H1 (cell line): ENCODE data around the gene SKIC8. TPM values are rescaled to one million over a fixed set of nuclear protein-coding genes. Genes with fewer than 3 reads are reported as not detected.

ENCODE experiments used
- CTCF ChIA-PET: fragments of 300-600 bp; sonication (Branson Sonifier 250); formaldehyde crosslinking; loops from one replicate; lab custom pipeline; 2021; ENCODE audit not compliant: partially characterized antibody; lab: Charles Lee
- POLR2A ChIA-PET: fragments of 300-600 bp; sonication (Branson Sonifier 250); formaldehyde crosslinking; loops from one replicate; lab custom pipeline; 2021; ENCODE audit warnings: inconsistent platforms; ENCODE audit not compliant: partially characterized antibody; lab: Charles Lee
- DNase-seq, 2 experiments: peaks; one replicate each; pipeline versions ENCODE4 v3.0.0 to v3.0.0-alpha.2; 2010 to 2022; ENCODE audit warnings: low spot score in 2 of 2, low read depth in 1 of 2, mixed read lengths in 1 of 2
- FAIRE-seq: peaks from 2 replicates; lab custom pipeline; 2011; peaks lifted over from hg19 to GRCh38; lab: Jason Lieb, UNC
- H2AFZ ChIP-seq: 2 replicates; pipeline ENCODE4 v1.8.1; 2012; ENCODE audit warnings: low read length, inconsistent platforms
- H2AK5ac ChIP-seq: 2 replicates; pipeline ENCODE4 v1.6.1; 2013; ENCODE audit warnings: low read depth, low read length
- H2BK120ac ChIP-seq: replicated peaks from 2 replicates; pipeline ENCODE3; 2013; ENCODE audit warnings: low read depth, low read length, inconsistent platforms
- H2BK12ac ChIP-seq: 2 replicates; pipeline ENCODE4 v1.6.1; 2013; ENCODE audit warnings: low read depth, low read length
- H2BK15ac ChIP-seq: 2 replicates; pipeline ENCODE4 v1.6.1; 2013; ENCODE audit warnings: low read length
- H2BK20ac ChIP-seq: 2 replicates; pipeline ENCODE4 v1.6.1; 2013; ENCODE audit warnings: low read length
- H2BK5ac ChIP-seq: 2 replicates; pipeline ENCODE4 v1.6.1; 2013; ENCODE audit warnings: low read depth, low read length
- H3K14ac ChIP-seq: 2 replicates; pipeline ENCODE4 v1.6.1; 2013; ENCODE audit warnings: inconsistent platforms; ENCODE audit not compliant: insufficient read length
- H3K18ac ChIP-seq: 2 replicates; pipeline ENCODE4 v1.6.1; 2013; ENCODE audit warnings: low read length; ENCODE audit errors: extremely low read depth
- H3K23ac ChIP-seq: 2 replicates; pipeline ENCODE4 v1.6.1; 2013; ENCODE audit warnings: inconsistent platforms; ENCODE audit not compliant: insufficient read length
- H3K23me2 ChIP-seq: 2 replicates; pipeline ENCODE4 v1.6.1; 2013; ENCODE audit warnings: low read depth, low read length
- H3K27ac ChIP-seq: 2 replicates; pipeline ENCODE4 v1.6.1; 2011; ENCODE audit warnings: low read depth, low read length, inconsistent platforms
- H3K27me3 ChIP-seq, 4 experiments: replicated peaks in 1 of 4; 1 replicate in 1 of 4; 2 replicates in 3 of 4; pipeline versions ENCODE4 v1.6.1 to v1.8.1; 2011 to 2013; ENCODE audit warnings: low read length in 3 of 4, mild to moderate bottlenecking in 3 of 4, inconsistent platforms in 2 of 4, mixed read lengths in 2 of 4, moderate library complexity in 1 of 4; ENCODE audit not compliant: control insufficient read depth in 3 of 4, insufficient read depth in 3 of 4; ENCODE audit errors: extremely low read depth in 1 of 4
- H3K36me3 ChIP-seq, 4 experiments: 2 replicates each; pipeline versions ENCODE4 v1.6.1 to v1.8.1; 2011 to 2013; ENCODE audit warnings: mild to moderate bottlenecking in 4 of 4, low read length in 3 of 4, moderate library complexity in 2 of 4, control low read depth in 1 of 4, inconsistent platforms in 1 of 4; ENCODE audit not compliant: insufficient read depth in 4 of 4, control insufficient read depth in 2 of 4
- H3K4ac ChIP-seq: replicated peaks from 2 replicates; pipeline ENCODE3; 2013; ENCODE audit warnings: low read length, low read depth, mixed read lengths, inconsistent platforms; ENCODE audit not compliant: insufficient read length
- H3K4me1 ChIP-seq, 4 experiments: replicated peaks in 1 of 4; 1 replicate in 1 of 4; 2 replicates in 3 of 4; pipeline versions ENCODE4 v1.6.1 to v1.8.1; 2011 to 2013; ENCODE audit warnings: low read length in 3 of 4, inconsistent platforms in 2 of 4, mixed read lengths in 1 of 4; ENCODE audit not compliant: insufficient read depth in 4 of 4, control insufficient read depth in 3 of 4
- H3K4me2 ChIP-seq, 2 experiments: 2 replicates each; pipeline versions ENCODE4 v1.6.1 to v1.8.1; 2011 to 2013; ENCODE audit warnings: low read depth in 2 of 2, low read length in 2 of 2, control low read depth in 1 of 2, inconsistent platforms in 1 of 2, mild to moderate bottlenecking in 1 of 2; ENCODE audit not compliant: insufficient read depth in 1 of 2
- H3K4me3 ChIP-seq, 4 experiments: fragments of 200-600, 300-600 bp in 1 of 4; sonication (generic), shearing (Covaris generic), sonication (Bioruptor Twin) in 1 of 4; 2 replicates each; pipeline versions ENCODE4 v1.5.1 to v1.8.1; 2011 to 2016; ENCODE audit warnings: low read length in 4 of 4, low read depth in 3 of 4, control low read depth in 2 of 4, inconsistent platforms in 2 of 4, mild to moderate bottlenecking in 2 of 4, mixed read lengths in 1 of 4, moderate library complexity in 1 of 4; ENCODE audit not compliant: insufficient read depth in 2 of 4; ENCODE audit errors: extremely low read depth in 1 of 4
- H3K56ac ChIP-seq: replicated peaks from 2 replicates; pipeline ENCODE3; 2013; ENCODE audit warnings: low read depth, mild to moderate bottlenecking, mixed read lengths, low read length, inconsistent platforms; ENCODE audit not compliant: insufficient read length
- H3K79me1 ChIP-seq: 2 replicates; pipeline ENCODE4 v1.6.1; 2013; ENCODE audit warnings: low read depth, low read length, control low read depth
- H3K79me2 ChIP-seq, 2 experiments: 2 replicates each; pipeline versions ENCODE4 v1.6.1 to v1.8.1; 2012 to 2013; ENCODE audit warnings: low read length in 2 of 2, mild to moderate bottlenecking in 2 of 2, inconsistent platforms in 1 of 2; ENCODE audit not compliant: insufficient read depth in 2 of 2, control insufficient read depth in 1 of 2
- H3K9ac ChIP-seq, 4 experiments: replicated peaks in 1 of 4; 1 replicate in 1 of 4; 2 replicates in 3 of 4; pipeline versions ENCODE4 v1.6.1 to v1.8.1; 2011 to 2013; ENCODE audit warnings: low read depth in 3 of 4, low read length in 3 of 4, control low read depth in 2 of 4, mild to moderate bottlenecking in 2 of 4, moderate library complexity in 2 of 4, inconsistent platforms in 1 of 4; ENCODE audit errors: extremely low read depth in 1 of 4
- H3K9me3 ChIP-seq, 2 experiments: 2 replicates each; pipeline versions ENCODE4 v1.6.1 to v1.8.1; 2012 to 2013; ENCODE audit warnings: mild to moderate bottlenecking in 2 of 2, moderate library complexity in 2 of 2, control low read depth in 1 of 2, inconsistent platforms in 1 of 2, low read depth in 1 of 2, low read length in 1 of 2, mixed read lengths in 1 of 2; ENCODE audit not compliant: insufficient read depth in 2 of 2
- H4K20me1 ChIP-seq, 2 experiments: replicated peaks in 1 of 2; 2 replicates each; pipeline versions ENCODE3 to v1.8.1; 2011 to 2013; ENCODE audit warnings: inconsistent platforms in 2 of 2, low read length in 2 of 2, mild to moderate bottlenecking in 1 of 2; ENCODE audit not compliant: insufficient read depth in 2 of 2, control insufficient read depth in 1 of 2
- H4K5ac ChIP-seq: 2 replicates; pipeline ENCODE4 v1.6.1; 2013; ENCODE audit warnings: low read length, low read depth, mixed read lengths, inconsistent platforms; ENCODE audit not compliant: insufficient read length
- H4K8ac ChIP-seq: 2 replicates; pipeline ENCODE4 v1.8.0; 2013; ENCODE audit warnings: mild to moderate bottlenecking, moderate library complexity, low read length, inconsistent platforms; ENCODE audit not compliant: insufficient read depth; ENCODE audit errors: extremely low read depth
- H4K91ac ChIP-seq: replicated peaks from 2 replicates; pipeline ENCODE3; 2013; ENCODE audit warnings: low read length, mixed read lengths, inconsistent platforms; ENCODE audit not compliant: insufficient read length
- EZH2 ChIP-seq: fragments of 200-600 bp; sonication (generic); IDR thresholded peaks from 2 replicates; pipeline ENCODE4 v1.7.1; 2012; ENCODE audit warnings: low read depth, mild to moderate bottlenecking, moderate library complexity, low read length, inconsistent platforms; ENCODE audit not compliant: severe bottlenecking
- JUN ChIP-seq: IDR thresholded peaks from 2 replicates; pipeline ENCODE4 v1.6.1; 2011; ENCODE audit warnings: low read depth, mild to moderate bottlenecking, improper control_type of control experiment, low read length
- MAFK ChIP-seq: IDR thresholded peaks from 2 replicates; pipeline ENCODE4 v1.6.1; 2012; ENCODE audit warnings: low read depth, mild to moderate bottlenecking, improper control_type of control experiment, low read length
- POLR2A ChIP-seq, 2 experiments: IDR thresholded peaks; 1 replicate in 1 of 2; 2 replicates in 1 of 2; pipeline ENCODE4 v1.6.1; 2011; ENCODE audit warnings: low read depth in 2 of 2, low read length in 2 of 2, mild to moderate bottlenecking in 2 of 2; ENCODE audit errors: control extremely low read depth in 1 of 2
- RNF2 ChIP-seq: fragments of 200-900, 300-1000 bp; sonication (generic); IDR thresholded peaks from 2 replicates; pipeline ENCODE4 v1.7.1; 2016; ENCODE audit warnings: borderline replicate concordance, low read depth, mild to moderate bottlenecking, antibody characterized with exemption, low read length; ENCODE audit not compliant: poor library complexity, severe bottlenecking; ENCODE audit errors: missing control alignments
- SAP30 ChIP-seq: fragments of 300-600 bp; sonication (generic); IDR thresholded peaks from 2 replicates; pipeline ENCODE4 v1.7.1; 2012; ENCODE audit warnings: low read length, moderate library complexity, mild to moderate bottlenecking, inconsistent platforms; ENCODE audit not compliant: insufficient read depth, insufficient replicate concordance
- SUZ12 ChIP-seq: fragments of 200-600 bp; sonication (generic); IDR thresholded peaks from 2 replicates; pipeline ENCODE4 v1.6.1; 2012; ENCODE audit warnings: mild to moderate bottlenecking, inconsistent platforms, low read length, moderate library complexity, mixed read lengths
- TAF1 ChIP-seq: IDR thresholded peaks from 2 replicates; pipeline ENCODE4 v1.6.1; 2011; ENCODE audit warnings: mild to moderate bottlenecking, low read depth, low read length
- TAF7 ChIP-seq: optimal IDR thresholded peaks from 2 replicates; pipeline ENCODE3; 2011; ENCODE audit warnings: low read depth, mild to moderate bottlenecking, inconsistent platforms, low read length, moderate library complexity, borderline replicate concordance
- WGBS, 2 experiments: shearing (Covaris generic) in 1 of 2; methylation state at CpG; one replicate each; pipeline versions ENCODE4 v1.1.6 to v1.1.7; 2013 to 2015; ENCODE audit warnings: low lambda C conversion rate in 2 of 2, mixed read lengths in 2 of 2, inconsistent platforms in 1 of 2, low coverage in 1 of 2, missing lambda C conversion rate in 1 of 2; ENCODE audit not compliant: insufficient replicate concordance in 2 of 2, insufficient coverage in 1 of 2, insufficient read length in 1 of 2; ENCODE audit errors: extremely low coverage in 1 of 2, missing lambda C conversion rate in 1 of 2; 5-methylcytosine and 5-hydroxymethylcytosine counted together
- polyA plus RNA-seq, 7 experiments: library from polyadenylated mRNA; depleted of rRNA in 3 of 7; stranded (reverse) in 5 of 7; unstranded in 2 of 7; fragments of >200 nt in 5 of 7; fragments of 200-250 nt in 2 of 7; gene quantifications; 1 replicate in 5 of 7; 2 replicates in 1 of 7; 4 replicates in 1 of 7; pipeline versions ENCODE4 v1.2.1 to v1.2.3, GENCODE V29; 2011 to 2013; ENCODE audit warnings: missing spikeins in 2 of 7, mixed read lengths in 2 of 7
- total RNA-seq: library from RNA; stranded (reverse); fragmentation: NEBNext Ultra II Directional; extraction: Animal tissue kit (Norgen Biotek cat#: 25700); gene quantifications from 2 replicates; pipeline ENCODE4 v1.2.1, GENCODE V29; 2021
- TF ChIP-seq, protein P1 (sequence below): IDR thresholded peaks from 2 replicates; pipeline ENCODE4 v1.6.1; 2012; ENCODE audit warnings: low read length, inconsistent platforms

Gene SKIC8
- total and polyA plus RNA-seq, 2 of the 8 experiments (the other 6 are each of a cell fraction or from before 2014, with no cell fraction given) = 44.2 to 77.7 TPM

DNA sequence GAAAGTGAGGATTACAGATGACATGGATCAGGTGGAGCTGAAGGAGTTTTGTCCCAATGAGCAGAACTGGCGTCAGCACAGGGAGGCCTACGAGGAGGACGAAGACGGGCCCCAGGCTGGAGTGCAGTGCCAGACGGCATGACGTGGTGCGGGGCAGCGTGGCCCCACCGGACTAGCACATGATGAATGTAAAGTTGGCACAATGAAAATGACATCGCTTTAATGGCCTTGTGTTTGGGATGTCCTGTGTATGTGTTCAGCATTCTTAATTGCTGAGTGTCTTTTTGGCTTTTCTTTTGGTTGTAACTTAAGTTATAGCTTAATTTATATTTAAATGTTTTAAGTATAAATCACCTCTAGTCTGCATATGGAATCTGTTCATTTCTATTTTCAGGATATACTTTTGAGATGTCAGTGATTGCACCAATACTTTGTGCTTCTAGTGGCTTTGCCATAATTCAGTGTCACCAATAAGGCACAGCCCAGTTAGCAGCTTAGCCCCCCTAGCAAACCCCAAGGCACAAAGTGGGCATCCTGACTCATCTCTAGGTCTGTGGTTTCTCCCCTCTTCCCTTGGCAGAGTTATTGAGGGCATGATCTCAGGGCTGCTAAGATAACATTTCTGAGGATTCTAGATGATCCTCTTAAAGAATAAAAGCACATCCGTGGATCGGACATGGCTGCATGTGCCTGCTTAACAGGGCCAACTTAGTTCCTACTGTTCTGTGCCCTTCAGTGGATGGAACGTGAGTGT lies 18.9 kb downstream of the SKIC8 start:
- Histone ChIP-seq H2BK120ac (no peak overlapping the region), H3K56ac (no peak overlapping the region), H3K4me3 (no peak overlapping the region), H2BK15ac (no peak overlapping the region), H3K27me3 (no peaks in the 10 kb centered on the region), H3K79me2 (no peaks in the 10 kb centered on the region), H3K79me1 (no peaks in the 10 kb centered on the region), H4K8ac (no peak overlapping the region), H2BK5ac (no peak overlapping the region), H3K23me2 (no peaks in the 10 kb centered on the region), H3K4me2 (no peak overlapping the region), H3K27ac (no peak overlapping the region), H3K4ac (no peak overlapping the region), H3K23ac (no peak overlapping the region), H3K18ac (no peak overlapping the region), H3K9me3 (no peaks in the 10 kb centered on the region), H3K14ac (no peak overlapping the region), H3K36me3 (peaks cover 0 to 12% (median 5%) of the 10 kb centered on the region in 4 experiments; a peak in 5 of 8 replicates), H4K91ac (no peak overlapping the region), H2AFZ (no peak overlapping the region), H2BK20ac (no peak overlapping the region), H2BK12ac (no peak overlapping the region), H2AK5ac (no peak overlapping the region), H4K5ac (no peak overlapping the region), H3K4me1 (no peaks in the 10 kb centered on the region; a peak in 1 of 7 replicates), H3K9ac (peak overlapping the region in 1 of 4 experiments; percentile 35; a peak in 1 of 7 replicates), H4K20me1 (no peaks in the 10 kb centered on the region)
- WGBS, 2 experiments = 83% methylated on average over 13 of the region's 13 CpGs; no CpG with 5 or more reads in 1 of the 2 experiments
- POLR2A ChIA-PET = interaction anchor here (1.0 to 1.3 kb wide), 4 partner anchors 8 to 15 kb away, joined by 3 to 4 read pairs (median 4); no protein-coding TSS in a partner anchor
- DNase-seq (no peak), FAIRE-seq (no peak)
- CTCF ChIA-PET = interaction anchor here (0.9 to 1.7 kb wide), 5 partner anchors 11 to 143 kb away, joined by 3 to 5 read pairs (median 4); no protein-coding TSS in a partner anchor
- TF ChIP-seq POLR2A (IDR thresholded peaks at IDR 0.05; ENCODE audit: control extremely low read depth in 1 of 2, low read depth in 2 of 2, low read length in 2 of 2) (no peak), EZH2 (no peak), MAFK (no peak), TAF7 (no peak), TAF1 (no peak), SUZ12 (no peak), RNF2 (no peak), JUN (no peak), SAP30 (no peak)
- TF ChIP-seq, protein P1, sequence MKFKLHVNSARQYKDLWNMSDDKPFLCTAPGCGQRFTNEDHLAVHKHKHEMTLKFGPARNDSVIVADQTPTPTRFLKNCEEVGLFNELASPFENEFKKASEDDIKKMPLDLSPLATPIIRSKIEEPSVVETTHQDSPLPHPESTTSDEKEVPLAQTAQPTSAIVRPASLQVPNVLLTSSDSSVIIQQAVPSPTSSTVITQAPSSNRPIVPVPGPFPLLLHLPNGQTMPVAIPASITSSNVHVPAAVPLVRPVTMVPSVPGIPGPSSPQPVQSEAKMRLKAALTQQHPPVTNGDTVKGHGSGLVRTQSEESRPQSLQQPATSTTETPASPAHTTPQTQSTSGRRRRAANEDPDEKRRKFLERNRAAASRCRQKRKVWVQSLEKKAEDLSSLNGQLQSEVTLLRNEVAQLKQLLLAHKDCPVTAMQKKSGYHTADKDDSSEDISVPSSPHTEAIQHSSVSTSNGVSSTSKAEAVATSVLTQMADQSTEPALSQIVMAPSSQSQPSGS = no peak
